CD8-positive, alpha-beta memory T cell (primary cell): ENCODE data around the gene VMO1. TPM values are rescaled to one million over a fixed set of nuclear protein-coding genes. Genes with fewer than 3 reads are reported as not detected.

Experiments
- CTCF ChIA-PET: fragments of 350-600 bp; sonication (Branson Sonifier 250); formaldehyde crosslinking; loops from one replicate; lab custom pipeline; 2021; ENCODE audit warnings: antibody characterized with exemption; lab: Charles Lee
- POLR2A ChIA-PET: fragments of 350-600 bp; sonication (Branson Sonifier 250); formaldehyde crosslinking; loops from one replicate; lab custom pipeline; 2021; ENCODE audit warnings: antibody characterized with exemption; lab: Charles Lee
- DNase-seq, 5 donors: peaks; one replicate each; pipeline versions ENCODE4 v3.0.0 to v3.0.0-alpha.2; 2020 to 2022; ENCODE audit warnings: mixed read lengths in 1 of 5
- H3K27ac ChIP-seq: one replicate; pipeline ENCODE4 v1.7.0; 2013; ENCODE audit warnings: low read depth, mild to moderate bottlenecking, low read length, moderate library complexity
- H3K27me3 ChIP-seq: 2 replicates; pipeline ENCODE4 v1.7.0; 2013; ENCODE audit warnings: low read length, mild to moderate bottlenecking; ENCODE audit not compliant: insufficient read depth, poor library complexity, severe bottlenecking
- H3K36me3 ChIP-seq: 2 replicates; pipeline ENCODE4 v1.7.0; 2013; ENCODE audit warnings: mild to moderate bottlenecking, low read length, moderate library complexity; ENCODE audit not compliant: insufficient read depth
- H3K4me1 ChIP-seq: 2 replicates; pipeline ENCODE4 v1.7.0; 2013; ENCODE audit warnings: mild to moderate bottlenecking, low read length, moderate library complexity; ENCODE audit not compliant: insufficient read depth
- H3K4me3 ChIP-seq: 2 replicates; pipeline ENCODE4 v1.7.0; 2013; ENCODE audit warnings: mild to moderate bottlenecking, low read length
- H3K9me3 ChIP-seq: 2 replicates; pipeline ENCODE4 v1.7.0; 2013; ENCODE audit warnings: mild to moderate bottlenecking, low read length
- H3K27ac Mint-ChIP-seq, 8 donors: one replicate each; pipeline ENCODE4 v1.8.0; 2020 to 2021; ENCODE audit warnings: mixed read lengths in 8 of 8, mild to moderate bottlenecking in 6 of 8, inconsistent platforms in 3 of 8, moderate library complexity in 3 of 8
- H3K27me3 Mint-ChIP-seq, 2 donors: one replicate each; pipeline ENCODE4 v1.8.0; 2020 to 2021; ENCODE audit warnings: mixed read lengths in 2 of 2, mild to moderate bottlenecking in 1 of 2, moderate library complexity in 1 of 2
- H3K36me3 Mint-ChIP-seq, 3 donors: one replicate each; pipeline ENCODE4 v1.8.0; 2020 to 2021; ENCODE audit warnings: mixed read lengths in 3 of 3, inconsistent platforms in 1 of 3, mild to moderate bottlenecking in 1 of 3
- H3K4me1 Mint-ChIP-seq, 3 donors: one replicate each; pipeline ENCODE4 v1.8.0; 2020 to 2021; ENCODE audit warnings: mixed read lengths in 3 of 3, inconsistent platforms in 1 of 3, mild to moderate bottlenecking in 1 of 3
- H3K4me3 Mint-ChIP-seq, 7 donors: one replicate each; pipeline ENCODE4 v1.8.0; 2020 to 2021; ENCODE audit warnings: mixed read lengths in 7 of 7, mild to moderate bottlenecking in 6 of 7, moderate library complexity in 4 of 7, inconsistent platforms in 2 of 7
- H3K9me3 Mint-ChIP-seq, 5 donors: one replicate each; pipeline ENCODE4 v1.8.0; 2020 to 2022; ENCODE audit warnings: mixed read lengths in 5 of 5, mild to moderate bottlenecking in 3 of 5, moderate library complexity in 2 of 5, inconsistent platforms in 1 of 5
- polyA plus RNA-seq: library from polyadenylated mRNA; unstranded; fragments of 300-500 nt; fragmentation: Illumina TruSeq; gene quantifications from one replicate; pipeline ENCODE4 v1.2.3, GENCODE V29; 2021
- total RNA-seq, 2 experiments: library from RNA; stranded (reverse); gene quantifications; one replicate each; pipeline ENCODE4 v1.2.3, GENCODE V29; 2021

Gene VMO1
- total and polyA plus RNA-seq, 3 experiments from 2014 or later: not detected

- H3K4me1 ChIP-seq: no peaks in the 10 kb centered on the region
- CTCF ChIA-PET: interaction anchor here (0.7 kb wide), 1 partner anchor 1842 kb away, joined by 3 read pairs; no protein-coding TSS in a partner anchor
- POLR2A ChIA-PET: no interaction called here
Measured at GRCh38 chr17:4769628-4770027, 16.5 kb downstream of the VMO1 start.

GRCh38 chr17:4768298-4768697 is 17.9 kb downstream of the VMO1 start:
- Mint-ChIP-seq H3K27me3 (peaks cover 2 to 17% of the 10 kb centered on the region in 2 donors), H3K36me3 (no peaks in the 10 kb centered on the region), H3K9me3 (no peaks in the 10 kb centered on the region), H3K27ac (peak overlapping the region in 2 of 8 donors; percentile 38 to 79), H3K4me1 (peaks cover 4 to 7% (median 7%) of the 10 kb centered on the region in 3 donors), H3K4me3 (no peak overlapping the region)
- Histone ChIP-seq H3K36me3 (no peaks in the 10 kb centered on the region), H3K27me3 (no peaks in the 10 kb centered on the region), H3K27ac (no peak overlapping the region), H3K4me1 (no peaks in the 10 kb centered on the region), H3K9me3 (no peaks in the 10 kb centered on the region), H3K4me3 (no peak overlapping the region)
- no peak for DNase-seq
- CTCF ChIA-PET: no interaction called here
- POLR2A ChIA-PET: no interaction called here

More at GRCh38 chr17:4769628-4770027, 16.5 kb downstream of the VMO1 start:
- H3K36me3 Mint-ChIP-seq: no peaks in the 10 kb centered on the region
- DNase-seq: no peak
- H3K36me3 ChIP-seq: no peaks in the 10 kb centered on the region
- no peaks in the 10 kb centered on the region for H3K9me3 ChIP-seq
- H3K9me3 Mint-ChIP-seq: no peaks in the 10 kb centered on the region
- no peak overlapping the region for H3K27ac ChIP-seq
- H3K27ac Mint-ChIP-seq: no peak overlapping the region
- peaks cover 4 to 7% (median 7%) of the 10 kb centered on the region in 3 donors for H3K4me1 Mint-ChIP-seq
- H3K27me3 Mint-ChIP-seq: peaks cover 2 to 23% of the 10 kb centered on the region in 2 donors
- H3K4me3 Mint-ChIP-seq: no peak overlapping the region
- no peak overlapping the region for H3K4me3 ChIP-seq
- H3K27me3 ChIP-seq: no peaks in the 10 kb centered on the region

- peaks cover 1 to 5% (median 4%) of the 10 kb centered on the region in 3 donors for H3K4me1 Mint-ChIP-seq
- no peaks in the 10 kb centered on the region for H3K4me1 ChIP-seq
- no peak overlapping the region for H3K4me3 ChIP-seq
- ChIA-PET CTCF (no interaction called here), POLR2A (no interaction called here)
- H3K4me3 Mint-ChIP-seq: no peak overlapping the region
- DNase-seq: no peak
- H3K36me3 Mint-ChIP-seq: no peaks in the 10 kb centered on the region
- H3K9me3 Mint-ChIP-seq: no peaks in the 10 kb centered on the region
- H3K27me3 ChIP-seq: no peaks in the 10 kb centered on the region
- peaks cover 2 to 18% of the 10 kb centered on the region in 2 donors for H3K27me3 Mint-ChIP-seq
- no peak overlapping the region for H3K27ac ChIP-seq
- no peak overlapping the region for H3K27ac Mint-ChIP-seq
- H3K36me3 ChIP-seq: no peaks in the 10 kb centered on the region
- H3K9me3 ChIP-seq: no peaks in the 10 kb centered on the region
Measured at GRCh38 chr17:4766723-4767122, 19.4 kb downstream of the VMO1 start.

GRCh38 chr17:4766201-4766600 is 20.0 kb downstream of the VMO1 start:
- CTCF ChIA-PET: no interaction called here
- peaks cover 2 to 15% of the 10 kb centered on the region in 2 donors for H3K27me3 Mint-ChIP-seq
- H3K27ac Mint-ChIP-seq: no peak overlapping the region
- H3K9me3 Mint-ChIP-seq: no peaks in the 10 kb centered on the region
- Histone ChIP-seq H3K27me3 (no peaks in the 10 kb centered on the region), H3K27ac (no peak overlapping the region), H3K9me3 (no peaks in the 10 kb centered on the region), H3K4me1 (no peaks in the 10 kb centered on the region), H3K4me3 (no peak overlapping the region), H3K36me3 (no peaks in the 10 kb centered on the region)
- H3K4me3 Mint-ChIP-seq: no peak overlapping the region
- no peaks in the 10 kb centered on the region for H3K4me1 Mint-ChIP-seq
- POLR2A ChIA-PET: no interaction called here
- DNase-seq: no peak
- H3K36me3 Mint-ChIP-seq: no peaks in the 10 kb centered on the region

- H3K36me3 Mint-ChIP-seq: no peaks in the 10 kb centered on the region
- no peak for DNase-seq
- no peaks in the 10 kb centered on the region for H3K4me1 ChIP-seq
- H3K4me3 ChIP-seq: no peak overlapping the region
- no peaks in the 10 kb centered on the region for H3K9me3 Mint-ChIP-seq
- H3K4me1 Mint-ChIP-seq: no peaks in the 10 kb centered on the region
- no peaks in the 10 kb centered on the region for H3K36me3 ChIP-seq
- no peaks in the 10 kb centered on the region for H3K9me3 ChIP-seq
- no peaks in the 10 kb centered on the region for H3K27me3 ChIP-seq
- ChIA-PET POLR2A (no interaction called here), CTCF (no interaction called here)
- no peak overlapping the region for H3K27ac Mint-ChIP-seq
- no peak overlapping the region for H3K4me3 Mint-ChIP-seq
- peaks cover 6 to 20% of the 10 kb centered on the region in 2 donors for H3K27me3 Mint-ChIP-seq
- H3K27ac ChIP-seq: no peak overlapping the region
Measured at GRCh38 chr17:4764595-4764994, 21.6 kb downstream of the VMO1 start.

GRCh38 chr17:4759776-4760236 is 26.4 kb downstream of the VMO1 start:
- no peak overlapping the region for H3K4me3 Mint-ChIP-seq
- no peak overlapping the region for H3K27ac ChIP-seq
- no peaks in the 10 kb centered on the region for H3K9me3 ChIP-seq
- H3K27me3 Mint-ChIP-seq: peaks cover 10 to 28% of the 10 kb centered on the region in 2 donors
- no peaks in the 10 kb centered on the region for H3K27me3 ChIP-seq
- H3K4me1 ChIP-seq: no peaks in the 10 kb centered on the region
- H3K36me3 ChIP-seq: no peaks in the 10 kb centered on the region
- ChIA-PET CTCF (no interaction called here), POLR2A (no interaction called here)
- H3K36me3 Mint-ChIP-seq: no peaks in the 10 kb centered on the region
- no peak overlapping the region for H3K4me3 ChIP-seq
- no peak for DNase-seq
- no peak overlapping the region for H3K27ac Mint-ChIP-seq
- no peaks in the 10 kb centered on the region for H3K4me1 Mint-ChIP-seq
- H3K9me3 Mint-ChIP-seq: no peaks in the 10 kb centered on the region

- ChIA-PET POLR2A (no interaction called here), CTCF (interaction anchor here (1.9 kb wide), 1 partner anchor 36 kb away, joined by 7 read pairs; the partner anchor contains the start of gene GLTPD2)
- no peaks in the 10 kb centered on the region for H3K36me3 Mint-ChIP-seq
- H3K4me3 Mint-ChIP-seq: no peak overlapping the region
- Histone ChIP-seq H3K9me3 (no peaks in the 10 kb centered on the region), H3K36me3 (no peaks in the 10 kb centered on the region), H3K4me1 (peaks cover 2% of the 10 kb centered on the region), H3K27ac (no peak overlapping the region), H3K4me3 (no peak overlapping the region), H3K27me3 (no peaks in the 10 kb centered on the region)
- peaks cover 24 to 43% of the 10 kb centered on the region in 2 donors for H3K27me3 Mint-ChIP-seq
- H3K9me3 Mint-ChIP-seq: no peaks in the 10 kb centered on the region
- DNase-seq: no peak
- peaks cover 0 to 3% (median 2%) of the 10 kb centered on the region in 3 donors for H3K4me1 Mint-ChIP-seq
- H3K27ac Mint-ChIP-seq: peak overlapping the region in 1 of 8 donors; percentile 44
Measured at GRCh38 chr17:4753392-4753791, 32.8 kb downstream of the VMO1 start.

- Mint-ChIP-seq H3K27me3 (peaks cover 24 to 45% of the 10 kb centered on the region in 2 donors), H3K36me3 (no peaks in the 10 kb centered on the region), H3K4me1 (peaks cover 9 to 11% (median 9%) of the 10 kb centered on the region in 3 donors), H3K9me3 (no peaks in the 10 kb centered on the region), H3K4me3 (no peak overlapping the region), H3K27ac (no peak overlapping the region)
- H3K4me3 ChIP-seq: no peak overlapping the region
- H3K27me3 ChIP-seq: no peaks in the 10 kb centered on the region
- DNase-seq: no peak
- POLR2A ChIA-PET: no interaction called here
- H3K27ac ChIP-seq: no peak overlapping the region
- H3K9me3 ChIP-seq: no peaks in the 10 kb centered on the region
- H3K36me3 ChIP-seq: no peaks in the 10 kb centered on the region
- peaks cover 10% of the 10 kb centered on the region for H3K4me1 ChIP-seq
- CTCF ChIA-PET: interaction anchor here (1.9 kb wide), 1 partner anchor 38 kb away, joined by 7 read pairs; the partner anchor contains the start of gene GLTPD2
Measured at GRCh38 chr17:4751932-4752331, 34.2 kb downstream of the VMO1 start.
